ENCODE results near the gene SLC26A4. TPM values are rescaled to one million over a fixed set of nuclear protein-coding genes. Genes with fewer than 3 reads are reported as not detected.

The SLC26A4 gene
- total RNA-seq, 1 donor from 2014 or later = 0.57 TPM

DNA sequence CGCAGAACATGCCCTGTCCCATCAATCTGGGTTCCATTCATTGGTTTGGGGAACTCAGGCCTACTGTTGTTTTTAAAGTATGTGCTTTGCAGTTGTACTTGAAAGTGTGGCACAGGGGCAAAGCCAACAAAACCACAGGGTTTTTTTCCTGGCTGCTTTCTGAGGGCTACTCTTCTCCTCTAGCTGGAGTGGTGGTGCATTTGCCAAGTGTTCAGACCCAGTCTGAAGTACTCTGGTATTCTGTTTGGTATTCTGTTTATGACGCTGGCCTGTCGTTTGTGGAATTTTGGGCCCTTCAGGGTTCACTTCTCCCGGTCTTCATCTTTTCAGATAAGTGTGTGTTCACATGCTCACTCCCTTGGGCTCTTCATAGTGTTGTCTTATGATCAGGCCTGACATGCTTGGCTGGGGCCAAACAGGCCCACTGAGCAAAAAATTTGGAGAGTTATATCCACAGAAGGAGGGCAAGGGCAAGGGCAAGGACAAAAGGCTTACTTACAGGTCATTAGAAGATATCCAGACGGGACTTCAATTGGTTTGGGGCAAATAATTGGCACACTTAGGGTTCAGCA lies 26.3 kb downstream of the SLC26A4 start:
- Mint-ChIP-seq H3K27me3 (ENCODE audit: low read depth, unreplicated experiment) (peaks cover 3% of the 10 kb centered on the region), H3K9me3 (ENCODE audit: unreplicated experiment) (no peaks in the 10 kb centered on the region), H3K4me3 (ENCODE audit: unreplicated experiment) (no peak overlapping the region), H3K4me1 (ENCODE audit: low read depth, unreplicated experiment) (peaks cover 21% of the 10 kb centered on the region), H3K27ac (ENCODE audit: unreplicated experiment) (peak overlapping the region; percentile 11), H3K36me3 (ENCODE audit: low read depth, unreplicated experiment) (no peaks in the 10 kb centered on the region)
- H4K20me1 ChIP-seq (ENCODE audit: insufficient read depth, low read length) = no peaks in the 10 kb centered on the region
- H3K4me1 ChIP-seq (ENCODE audit: insufficient read depth, low read length) = peaks cover 31% of the 10 kb centered on the region
- H2AFZ ChIP-seq (ENCODE audit: low read depth, low read length) = no peak overlapping the region
- no peaks in the 10 kb centered on the region for H3K27me3 ChIP-seq (ENCODE audit: insufficient read depth, low read length)
- no peak overlapping the region for H3K4me2 ChIP-seq (ENCODE audit: low read length)
- no peaks in the 10 kb centered on the region for H3K79me2 ChIP-seq (ENCODE audit: insufficient read depth, low read length)
- no peak overlapping the region for H3K9ac ChIP-seq (ENCODE audit: low read length)
- no peak overlapping the region for H3K27ac ChIP-seq (ENCODE audit: low read depth, low read length)
- H3K9me3 ChIP-seq (ENCODE audit: insufficient read depth, low read depth, low read length) = no peaks in the 10 kb centered on the region
- no peaks in the 10 kb centered on the region for H3K36me3 ChIP-seq (ENCODE audit: insufficient read depth, low read length)
- TF ChIP-seq EZH2 (IDR thresholded peaks at IDR 0.05; ENCODE audit: insufficient read depth, low read length) = no peak
- TF ChIP-seq, protein P1, sequence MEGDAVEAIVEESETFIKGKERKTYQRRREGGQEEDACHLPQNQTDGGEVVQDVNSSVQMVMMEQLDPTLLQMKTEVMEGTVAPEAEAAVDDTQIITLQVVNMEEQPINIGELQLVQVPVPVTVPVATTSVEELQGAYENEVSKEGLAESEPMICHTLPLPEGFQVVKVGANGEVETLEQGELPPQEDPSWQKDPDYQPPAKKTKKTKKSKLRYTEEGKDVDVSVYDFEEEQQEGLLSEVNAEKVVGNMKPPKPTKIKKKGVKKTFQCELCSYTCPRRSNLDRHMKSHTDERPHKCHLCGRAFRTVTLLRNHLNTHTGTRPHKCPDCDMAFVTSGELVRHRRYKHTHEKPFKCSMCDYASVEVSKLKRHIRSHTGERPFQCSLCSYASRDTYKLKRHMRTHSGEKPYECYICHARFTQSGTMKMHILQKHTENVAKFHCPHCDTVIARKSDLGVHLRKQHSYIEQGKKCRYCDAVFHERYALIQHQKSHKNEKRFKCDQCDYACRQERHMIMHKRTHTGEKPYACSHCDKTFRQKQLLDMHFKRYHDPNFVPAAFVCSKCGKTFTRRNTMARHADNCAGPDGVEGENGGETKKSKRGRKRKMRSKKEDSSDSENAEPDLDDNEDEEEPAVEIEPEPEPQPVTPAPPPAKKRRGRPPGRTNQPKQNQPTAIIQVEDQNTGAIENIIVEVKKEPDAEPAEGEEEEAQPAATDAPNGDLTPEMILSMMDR (IDR thresholded peaks at IDR 0.05; ENCODE audit: insufficient read depth, low read depth, low read length) = no peak
- DNase-seq (ENCODE audit: low read depth) (no peak), FAIRE-seq (no peak)
- H3K4me3 ChIP-seq (ENCODE audit: insufficient read depth, low read depth, low read length) = no peak overlapping the region

DNA sequence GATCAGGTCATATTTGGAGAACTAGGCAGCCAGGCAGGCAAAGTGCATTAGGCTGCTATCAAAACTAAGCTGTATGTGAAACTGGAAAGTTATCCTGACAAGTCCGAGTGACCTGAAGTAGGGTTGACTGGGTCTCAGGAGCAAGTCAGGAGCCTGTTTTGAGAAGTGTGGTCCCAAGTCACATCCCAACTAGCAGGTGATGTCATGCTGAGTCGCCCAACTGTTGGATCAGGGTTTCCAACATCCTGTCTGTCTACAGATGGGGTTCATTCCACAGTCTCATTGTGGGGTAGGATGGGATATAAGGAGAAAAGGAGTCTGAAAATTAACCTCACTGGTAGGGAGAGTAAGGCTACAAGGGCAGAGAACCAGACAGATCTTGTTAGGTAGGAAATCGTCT lies 27.0 kb downstream of the SLC26A4 start:
- no peak overlapping the region for H3K9ac ChIP-seq (ENCODE audit: low read length)
- H3K27ac ChIP-seq (ENCODE audit: low read depth, low read length) = no peak overlapping the region
- no peaks in the 10 kb centered on the region for H3K79me2 ChIP-seq (ENCODE audit: insufficient read depth, low read length)
- H3K4me3 Mint-ChIP-seq (ENCODE audit: unreplicated experiment) = no peak overlapping the region
- H3K4me2 ChIP-seq (ENCODE audit: low read length) = peak overlapping the region; percentile 42
- peaks cover 28% of the 10 kb centered on the region for H3K4me1 Mint-ChIP-seq (ENCODE audit: low read depth, unreplicated experiment)
- peak; percentile 60 for DNase-seq (ENCODE audit: low read depth)
- H3K9me3 ChIP-seq (ENCODE audit: insufficient read depth, low read depth, low read length) = no peaks in the 10 kb centered on the region
- no peaks in the 10 kb centered on the region for H4K20me1 ChIP-seq (ENCODE audit: insufficient read depth, low read length)
- peaks cover 38% of the 10 kb centered on the region for H3K4me1 ChIP-seq (ENCODE audit: insufficient read depth, low read length)
- H3K27ac Mint-ChIP-seq (ENCODE audit: unreplicated experiment) = peak overlapping the region; percentile 36
- H3K27me3 Mint-ChIP-seq (ENCODE audit: low read depth, unreplicated experiment) = peaks cover 3% of the 10 kb centered on the region
- TF ChIP-seq, protein P1 (IDR thresholded peaks at IDR 0.05; ENCODE audit: insufficient read depth, low read depth, low read length) = no peak
- no peak for TF ChIP-seq EZH2 (IDR thresholded peaks at IDR 0.05; ENCODE audit: insufficient read depth, low read length)
- H2AFZ ChIP-seq (ENCODE audit: low read depth, low read length) = no peak overlapping the region
- peak; percentile 43 for FAIRE-seq
- H3K36me3 Mint-ChIP-seq (ENCODE audit: low read depth, unreplicated experiment) = no peaks in the 10 kb centered on the region
- H3K36me3 ChIP-seq (ENCODE audit: insufficient read depth, low read length) = no peaks in the 10 kb centered on the region
- no peak overlapping the region for H3K4me3 ChIP-seq (ENCODE audit: insufficient read depth, low read depth, low read length)
- no peaks in the 10 kb centered on the region for H3K9me3 Mint-ChIP-seq (ENCODE audit: unreplicated experiment)
- H3K27me3 ChIP-seq (ENCODE audit: insufficient read depth, low read length) = no peaks in the 10 kb centered on the region

DNA sequence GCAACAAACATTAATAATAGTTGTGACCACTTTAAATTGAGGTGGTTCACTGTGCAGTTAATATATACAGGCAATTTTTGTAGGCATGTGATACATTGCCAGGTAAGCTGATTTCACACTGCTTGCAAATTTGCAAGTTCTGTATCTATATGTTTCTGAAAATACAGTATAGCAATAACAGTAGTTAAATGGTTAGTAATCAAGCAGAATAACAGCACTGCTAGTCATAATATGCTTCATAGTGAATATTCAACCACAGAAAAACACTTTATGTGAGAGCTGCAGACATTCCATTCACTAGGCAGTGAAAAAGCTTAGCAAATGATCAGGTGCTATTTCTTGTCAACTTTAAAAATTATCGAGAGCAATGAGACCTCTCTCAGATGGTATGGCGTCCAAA lies 28.9 kb downstream of the SLC26A4 start:
- no peak overlapping the region for H3K27ac Mint-ChIP-seq (ENCODE audit: unreplicated experiment)
- no peak overlapping the region for H3K9ac ChIP-seq (ENCODE audit: low read length)
- H3K27me3 ChIP-seq (ENCODE audit: insufficient read depth, low read length) = no peaks in the 10 kb centered on the region
- no peak overlapping the region for H2AFZ ChIP-seq (ENCODE audit: low read depth, low read length)
- H3K36me3 ChIP-seq (ENCODE audit: insufficient read depth, low read length) = no peaks in the 10 kb centered on the region
- H3K4me2 ChIP-seq (ENCODE audit: low read length) = no peak overlapping the region
- no peaks in the 10 kb centered on the region for H4K20me1 ChIP-seq (ENCODE audit: insufficient read depth, low read length)
- H3K4me3 Mint-ChIP-seq (ENCODE audit: unreplicated experiment) = no peak overlapping the region
- TF ChIP-seq, protein P1 (IDR thresholded peaks at IDR 0.05; ENCODE audit: insufficient read depth, low read depth, low read length) = no peak
- no peak for TF ChIP-seq EZH2 (IDR thresholded peaks at IDR 0.05; ENCODE audit: insufficient read depth, low read length)
- no peaks in the 10 kb centered on the region for H3K9me3 Mint-ChIP-seq (ENCODE audit: unreplicated experiment)
- DNase-seq (ENCODE audit: low read depth) (no peak), FAIRE-seq (no peak)
- H3K9me3 ChIP-seq (ENCODE audit: insufficient read depth, low read depth, low read length) = no peaks in the 10 kb centered on the region
- H3K4me3 ChIP-seq (ENCODE audit: insufficient read depth, low read depth, low read length) = no peak overlapping the region
- peaks cover 3% of the 10 kb centered on the region for H3K27me3 Mint-ChIP-seq (ENCODE audit: low read depth, unreplicated experiment)
- H3K79me2 ChIP-seq (ENCODE audit: insufficient read depth, low read length) = no peaks in the 10 kb centered on the region
- peaks cover 38% of the 10 kb centered on the region for H3K4me1 Mint-ChIP-seq (ENCODE audit: low read depth, unreplicated experiment)
- H3K4me1 ChIP-seq (ENCODE audit: insufficient read depth, low read length) = peaks cover 53% of the 10 kb centered on the region
- H3K27ac ChIP-seq (ENCODE audit: low read depth, low read length) = no peak overlapping the region
- H3K36me3 Mint-ChIP-seq (ENCODE audit: low read depth, unreplicated experiment) = no peaks in the 10 kb centered on the region

Data from astrocyte (in vitro differentiated cells and primary cell).